Stomach (tissue), 4 donors: ENCODE measurements around the gene PPP2R3A.

Experiments
- POLR2A ChIP-seq, 4 donors: fragments of 450-650 bp; IDR thresholded peaks; one replicate each; pipeline ENCODE4 v1.6.1; 2016; ENCODE audit warnings: antibody characterized with exemption in 4 of 4, control low read depth in 2 of 4, mild to moderate bottlenecking in 1 of 4, moderate library complexity in 1 of 4
- POLR2AphosphoS5 ChIP-seq, 3 donors: sonication (generic); formaldehyde crosslinking; IDR thresholded peaks; one replicate each; pipeline ENCODE4 v1.6.1; 2016; ENCODE audit warnings: antibody characterized with exemption in 3 of 3
- TF ChIP-seq, protein P1 (sequence below), 7 experiments: fragments of 450-650 bp in 4 of 7; fragments of 200-600 bp in 3 of 7; sonication (generic) in 3 of 7; IDR thresholded peaks; one replicate each; pipeline ENCODE4 v1.5.1; 2016 to 2019; ENCODE audit warnings: antibody characterized with exemption in 7 of 7, control low read depth in 2 of 7, mild to moderate bottlenecking in 1 of 7

GRCh38 chr3:136070334-136070733 is 104.8 kb downstream of the PPP2R3A start:
- TF ChIP-seq POLR2A (IDR thresholded peaks at IDR 0.05), result no peak
- TF ChIP-seq, protein P1, sequence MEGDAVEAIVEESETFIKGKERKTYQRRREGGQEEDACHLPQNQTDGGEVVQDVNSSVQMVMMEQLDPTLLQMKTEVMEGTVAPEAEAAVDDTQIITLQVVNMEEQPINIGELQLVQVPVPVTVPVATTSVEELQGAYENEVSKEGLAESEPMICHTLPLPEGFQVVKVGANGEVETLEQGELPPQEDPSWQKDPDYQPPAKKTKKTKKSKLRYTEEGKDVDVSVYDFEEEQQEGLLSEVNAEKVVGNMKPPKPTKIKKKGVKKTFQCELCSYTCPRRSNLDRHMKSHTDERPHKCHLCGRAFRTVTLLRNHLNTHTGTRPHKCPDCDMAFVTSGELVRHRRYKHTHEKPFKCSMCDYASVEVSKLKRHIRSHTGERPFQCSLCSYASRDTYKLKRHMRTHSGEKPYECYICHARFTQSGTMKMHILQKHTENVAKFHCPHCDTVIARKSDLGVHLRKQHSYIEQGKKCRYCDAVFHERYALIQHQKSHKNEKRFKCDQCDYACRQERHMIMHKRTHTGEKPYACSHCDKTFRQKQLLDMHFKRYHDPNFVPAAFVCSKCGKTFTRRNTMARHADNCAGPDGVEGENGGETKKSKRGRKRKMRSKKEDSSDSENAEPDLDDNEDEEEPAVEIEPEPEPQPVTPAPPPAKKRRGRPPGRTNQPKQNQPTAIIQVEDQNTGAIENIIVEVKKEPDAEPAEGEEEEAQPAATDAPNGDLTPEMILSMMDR (IDR thresholded peaks at IDR 0.05), result no peak
- TF ChIP-seq POLR2AphosphoS5 (IDR thresholded peaks at IDR 0.05), result no peak
